Upper lobe of left lung (tissue), 6 donors: Measurements from ENCODE around the gene TMPRSS5. TPM values are rescaled to one million over a fixed set of nuclear protein-coding genes. Genes with fewer than 3 reads are reported as not detected.
A peak's percentile ranks its signal among the peaks of the same experiment; 100 is the strongest.

Source experiments
- ATAC-seq, 2 donors: fragments of 200-7000 bp; cut with Tn5 transposase; one replicate each; pipeline ENCODE4 v1.9.1; 2022; ENCODE audit warnings: mild to moderate bottlenecking in 2 of 2, moderate library complexity in 2 of 2; ENCODE audit not compliant: low FRiP score in 2 of 2
- DNase-seq, 2 donors: peaks; one replicate each; pipeline ENCODE4 v3.0.0-alpha.2; 2019 to 2020
- H3K27ac ChIP-seq, 4 donors: fragments of 200-600 bp; sonication (generic); one replicate each; pipeline ENCODE4 v1.5.1; 2016 to 2019
- H3K27me3 ChIP-seq, 4 donors: fragments of 200-600 bp; sonication (generic); one replicate each; pipeline ENCODE4 v1.5.1; 2017 to 2019
- H3K36me3 ChIP-seq, 4 donors: fragments of 200-600 bp; sonication (generic); one replicate each; pipeline ENCODE4 v1.5.1; 2016 to 2019
- H3K4me1 ChIP-seq, 4 donors: fragments of 200-600 bp; sonication (generic); one replicate each; pipeline ENCODE4 v1.5.1; 2018 to 2019
- H3K4me3 ChIP-seq, 4 donors: fragments of 200-600 bp; sonication (generic); one replicate each; pipeline ENCODE4 v1.5.1; 2017 to 2019; ENCODE audit warnings: mild to moderate bottlenecking in 2 of 4, moderate library complexity in 1 of 4
- H3K9me3 ChIP-seq, 4 donors: fragments of 200-600 bp; sonication (generic); one replicate each; pipeline ENCODE4 v1.5.1; 2018 to 2019
- CTCF ChIP-seq, 6 experiments: fragments of 450-650 bp in 4 of 6; fragments of 200-600 bp in 2 of 6; sonication (generic) in 2 of 6; IDR thresholded peaks; one replicate each; pipeline ENCODE4 v1.5.1; 2016 to 2019; ENCODE audit warnings: antibody characterized with exemption in 6 of 6
- EP300 ChIP-seq, 4 donors: sonication (generic); formaldehyde crosslinking; IDR thresholded peaks; one replicate each; pipeline ENCODE4 v1.5.1; 2017; ENCODE audit warnings: antibody characterized with exemption in 4 of 4, control low read depth in 2 of 4
- POLR2A ChIP-seq, 4 donors: fragments of 450-650 bp; IDR thresholded peaks; one replicate each; pipeline ENCODE4 v1.5.1; 2016 to 2017; ENCODE audit warnings: antibody characterized with exemption in 4 of 4, mild to moderate bottlenecking in 2 of 4
- POLR2AphosphoS5 ChIP-seq, 2 donors: sonication (generic); formaldehyde crosslinking; IDR thresholded peaks; one replicate each; pipeline ENCODE4 v1.5.1; 2017; ENCODE audit warnings: antibody characterized with exemption in 2 of 2
- WGBS, 2 donors: methylation state at CpG; one replicate each; pipeline ENCODE4 v1.1.5; 2017 to 2018; 5-methylcytosine and 5-hydroxymethylcytosine counted together
- total RNA-seq, 6 donors: library from RNA; depleted of rRNA in 4 of 6; stranded (reverse); fragments of >200 nt in 4 of 6; gene quantifications; one replicate each; pipeline versions ENCODE4 v1.1.0 to v1.2.1, GENCODE V29; 2016 to 2021
- donor health status: DM: no; HTN: no; CAD: no; lungs with moderate emphysema.
- donor health status: DM: no; HTN: yes; CAD: no; lungs with severe emphysema.

The TMPRSS5 gene
- total RNA-seq, 6 donors from 2014 or later = 0.61 to 2.4 (median 0.85) TPM; not detected in 2

GRCh38 chr11:113698515-113698914 is 7.6 kb downstream of the TMPRSS5 start:
- DNase-seq = no peak
- TF ChIP-seq EP300 (IDR thresholded peaks at IDR 0.05) (no peak), POLR2AphosphoS5 (IDR thresholded peaks at IDR 0.05) (no peak), POLR2A (IDR thresholded peaks at IDR 0.05) (no peak), CTCF (IDR thresholded peaks at IDR 0.05) (no peak)
- H3K27ac ChIP-seq = no peak overlapping the region
- H3K9me3 ChIP-seq = no peaks in the 10 kb centered on the region
- H3K4me3 ChIP-seq = no peak overlapping the region
- H3K36me3 ChIP-seq = no peaks in the 10 kb centered on the region
- WGBS, 2 donors = 71 to 80% methylated on average over 1 to 3 of the region's 3 CpGs
- no peaks in the 10 kb centered on the region for H3K4me1 ChIP-seq
- no peak for ATAC-seq
- H3K27me3 ChIP-seq = no peaks in the 10 kb centered on the region

- Histone ChIP-seq H3K27me3 (no peaks in the 10 kb centered on the region), H3K4me3 (no peak overlapping the region), H3K9me3 (no peaks in the 10 kb centered on the region), H3K27ac (no peak overlapping the region), H3K36me3 (no peaks in the 10 kb centered on the region), H3K4me1 (no peaks in the 10 kb centered on the region)
- no peak for TF ChIP-seq CTCF (IDR thresholded peaks at IDR 0.05)
- no peak for TF ChIP-seq POLR2AphosphoS5 (IDR thresholded peaks at IDR 0.05)
- no peak for TF ChIP-seq EP300 (IDR thresholded peaks at IDR 0.05)
- 72 to 87% methylated on average over 7 of the region's 7 CpGs for WGBS, 2 donors
- no peak for ATAC-seq
- no peak for DNase-seq
Observed at GRCh38 chr11:113697756-113698407, 8.2 kb downstream of the TMPRSS5 start.

GRCh38 chr11:113697111-113697510 is 9.0 kb downstream of the TMPRSS5 start:
- Histone ChIP-seq H3K9me3 (no peaks in the 10 kb centered on the region), H3K4me3 (no peak overlapping the region), H3K4me1 (no peaks in the 10 kb centered on the region), H3K36me3 (no peaks in the 10 kb centered on the region), H3K27ac (no peak overlapping the region), H3K27me3 (no peaks in the 10 kb centered on the region)
- TF ChIP-seq POLR2A (IDR thresholded peaks at IDR 0.05) (no peak), CTCF (IDR thresholded peaks at IDR 0.05) (no peak), EP300 (IDR thresholded peaks at IDR 0.05) (no peak), POLR2AphosphoS5 (IDR thresholded peaks at IDR 0.05) (no peak)
- no peak for ATAC-seq
- WGBS, 2 donors = 94 to 100% methylated on average over 4 to 5 of the region's 5 CpGs
- DNase-seq = no peak

- ATAC-seq (no peak), DNase-seq (no peak)
- Histone ChIP-seq H3K27ac (no peak overlapping the region), H3K9me3 (no peaks in the 10 kb centered on the region), H3K4me1 (no peaks in the 10 kb centered on the region), H3K27me3 (no peaks in the 10 kb centered on the region), H3K4me3 (no peak overlapping the region), H3K36me3 (no peaks in the 10 kb centered on the region)
- 92 to 95% methylated on average over 4 of the region's 4 CpGs for WGBS, 2 donors
- TF ChIP-seq CTCF (IDR thresholded peaks at IDR 0.05) = no peak
- no peak for TF ChIP-seq POLR2AphosphoS5 (IDR thresholded peaks at IDR 0.05)
- no peak for TF ChIP-seq POLR2A (IDR thresholded peaks at IDR 0.05)
Observed at GRCh38 chr11:113695207-113695606, 10.9 kb downstream of the TMPRSS5 start.

- ATAC-seq = no peak
- H3K9me3 ChIP-seq = no peaks in the 10 kb centered on the region
- WGBS, 2 donors = 92 to 97% methylated on average over 12 of the region's 12 CpGs
- H3K27me3 ChIP-seq = no peaks in the 10 kb centered on the region
- DNase-seq = peak in 1 of 2 donors; percentile 50
- no peak overlapping the region for H3K27ac ChIP-seq
- no peaks in the 10 kb centered on the region for H3K36me3 ChIP-seq
- H3K4me1 ChIP-seq = no peaks in the 10 kb centered on the region
- TF ChIP-seq CTCF (IDR thresholded peaks at IDR 0.05) = no peak
- no peak for TF ChIP-seq POLR2AphosphoS5 (IDR thresholded peaks at IDR 0.05)
- no peak for TF ChIP-seq EP300 (IDR thresholded peaks at IDR 0.05)
- no peak for TF ChIP-seq POLR2A (IDR thresholded peaks at IDR 0.05)
- H3K4me3 ChIP-seq = no peak overlapping the region
Observed at GRCh38 chr11:113694390-113694789, 11.7 kb downstream of the TMPRSS5 start.
